GM12878 (cell line): Measurements from ENCODE around the gene IRF7.

Experiments used
- ASH2L ChIP-seq: fragments of 300-600, 200-600 bp; sonication (generic); IDR thresholded peaks from 2 replicates; pipeline ENCODE4 v1.6.1; 2017; ENCODE audit warnings: low read depth, mild to moderate bottlenecking, borderline replicate concordance
- BCL11A ChIP-seq: IDR thresholded peaks from 2 replicates; pipeline ENCODE4 v1.6.1; 2011; ENCODE audit warnings: low read depth, low read length
- ESRRA ChIP-seq: IDR thresholded peaks from 2 replicates; pipeline ENCODE4 v1.6.1; 2012; ENCODE audit warnings: mild to moderate bottlenecking, low read length, improper control_type of control experiment
- EZH2 ChIP-seq: IDR thresholded peaks from 2 replicates; pipeline ENCODE4 v1.6.1; 2012; ENCODE audit warnings: low read depth, mild to moderate bottlenecking, control low read depth, inconsistent platforms, low read length, borderline replicate concordance; ENCODE audit not compliant: control insufficient read depth
- HDAC2 ChIP-seq: fragments of 200-600 bp; sonication (generic); IDR thresholded peaks from 2 replicates; pipeline ENCODE4 v1.6.1; 2017
- MYC ChIP-seq: IDR thresholded peaks from 2 replicates; pipeline ENCODE4 v1.6.1; 2011; ENCODE audit warnings: mild to moderate bottlenecking, low read length, moderate library complexity, inconsistent platforms; ENCODE audit not compliant: insufficient read depth, insufficient replicate concordance, insufficient read length, severe bottlenecking
- POLR2A ChIP-seq: IDR thresholded peaks from 2 replicates; pipeline ENCODE4 v1.6.1; 2011; ENCODE audit warnings: low read depth, mild to moderate bottlenecking, low read length
- RFX5 ChIP-seq: IDR thresholded peaks from 2 replicates; pipeline ENCODE4 v1.6.1; 2011; ENCODE audit warnings: low read depth, low read length, improper control_type of control experiment
- SRF ChIP-seq, 2 experiments: IDR thresholded peaks; 2 replicates each; pipeline ENCODE4 v1.6.1; 2011; ENCODE audit warnings: low read depth in 2 of 2, low read length in 2 of 2, mild to moderate bottlenecking in 1 of 2, moderate library complexity in 1 of 2
- STAT3 ChIP-seq: IDR thresholded peaks from 2 replicates; pipeline ENCODE4 v1.6.1; 2011; ENCODE audit warnings: low read depth, low read length, improper control_type of control experiment
- TBL1XR1 ChIP-seq: IDR thresholded peaks from 2 replicates; pipeline ENCODE4 v1.6.1; 2012; ENCODE audit warnings: low read depth, low read length, improper control_type of control experiment
- TF ChIP-seq, protein P1 (sequence below): IDR thresholded peaks from 2 replicates; pipeline ENCODE4 v1.6.1; 2011; ENCODE audit warnings: mild to moderate bottlenecking, low read depth, low read length, moderate library complexity; ENCODE audit not compliant: insufficient replicate concordance
- TF ChIP-seq, protein P2 (sequence below): fragments of 450-650 bp; IDR thresholded peaks from 2 replicates; pipeline ENCODE4 v1.6.1; 2016; ENCODE audit warnings: mild to moderate bottlenecking
- TF ChIP-seq, protein P3 (sequence below), 3 experiments: IDR thresholded peaks in 2 of 3; conservative IDR thresholded peaks in 1 of 3; 2 replicates each; pipeline ENCODE4 v1.5.1; 2011; ENCODE audit warnings: low read depth in 3 of 3, low read length in 3 of 3, mild to moderate bottlenecking in 3 of 3, control low read depth in 2 of 3, moderate library complexity in 2 of 3, inconsistent platforms in 1 of 3, mixed read lengths in 1 of 3; ENCODE audit not compliant: control insufficient read depth in 2 of 3, insufficient read depth in 1 of 3; ENCODE audit errors: extremely low read depth in 1 of 3

DNA sequence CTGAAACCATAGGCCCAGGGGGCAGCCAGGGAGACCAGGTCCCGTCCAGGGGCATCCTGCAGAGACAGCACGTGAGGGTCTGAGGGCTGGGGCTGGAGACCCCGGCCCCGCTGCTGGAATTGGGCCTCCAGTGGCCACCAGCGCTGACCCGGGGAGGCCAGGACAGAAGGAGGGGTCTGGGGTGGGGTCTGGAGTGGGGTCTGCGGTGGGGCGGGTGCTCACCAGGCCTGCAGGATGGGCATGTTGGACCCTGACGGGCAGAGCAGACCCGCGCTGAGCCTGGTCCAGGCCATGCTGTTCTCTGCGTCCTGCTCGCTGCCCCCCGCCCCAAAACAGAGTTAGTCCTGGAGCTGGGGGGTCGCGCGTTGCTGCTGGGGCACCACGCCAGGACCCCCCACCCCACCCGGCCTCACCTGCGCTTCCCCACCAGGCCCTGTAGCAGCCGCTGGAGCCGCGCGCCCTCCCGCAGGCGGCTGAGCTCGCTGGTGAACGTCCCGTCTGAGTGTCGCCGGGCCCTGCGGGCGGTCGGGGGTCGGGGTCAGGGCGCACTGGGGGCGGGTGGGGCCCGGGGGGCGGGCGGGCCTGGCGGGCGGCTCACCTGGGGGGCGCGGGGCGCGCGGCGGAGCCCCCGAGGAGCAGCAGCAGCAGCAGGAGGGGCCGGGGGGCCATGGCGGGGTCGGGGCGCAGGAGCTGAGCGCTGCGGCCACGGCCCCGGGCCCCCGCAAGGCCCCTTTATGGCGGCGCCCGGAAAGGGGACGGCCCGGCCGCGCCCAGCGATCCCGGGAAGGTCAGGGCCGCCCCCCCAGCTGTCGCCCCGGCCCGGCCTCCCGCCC lies 10.9 kb upstream of the IRF7 start, which contains the start of gene SCT:
- no peak for TF ChIP-seq POLR2A
- no peak for TF ChIP-seq TBL1XR1
- TF ChIP-seq STAT3: no peak
- no peak for TF ChIP-seq RFX5
- TF ChIP-seq, protein P1, sequence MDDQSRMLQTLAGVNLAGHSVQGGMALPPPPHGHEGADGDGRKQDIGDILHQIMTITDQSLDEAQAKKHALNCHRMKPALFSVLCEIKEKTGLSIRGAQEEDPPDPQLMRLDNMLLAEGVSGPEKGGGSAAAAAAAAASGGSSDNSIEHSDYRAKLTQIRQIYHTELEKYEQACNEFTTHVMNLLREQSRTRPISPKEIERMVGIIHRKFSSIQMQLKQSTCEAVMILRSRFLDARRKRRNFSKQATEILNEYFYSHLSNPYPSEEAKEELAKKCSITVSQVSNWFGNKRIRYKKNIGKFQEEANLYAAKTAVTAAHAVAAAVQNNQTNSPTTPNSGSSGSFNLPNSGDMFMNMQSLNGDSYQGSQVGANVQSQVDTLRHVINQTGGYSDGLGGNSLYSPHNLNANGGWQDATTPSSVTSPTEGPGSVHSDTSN: no peak
- TF ChIP-seq, protein P2, sequence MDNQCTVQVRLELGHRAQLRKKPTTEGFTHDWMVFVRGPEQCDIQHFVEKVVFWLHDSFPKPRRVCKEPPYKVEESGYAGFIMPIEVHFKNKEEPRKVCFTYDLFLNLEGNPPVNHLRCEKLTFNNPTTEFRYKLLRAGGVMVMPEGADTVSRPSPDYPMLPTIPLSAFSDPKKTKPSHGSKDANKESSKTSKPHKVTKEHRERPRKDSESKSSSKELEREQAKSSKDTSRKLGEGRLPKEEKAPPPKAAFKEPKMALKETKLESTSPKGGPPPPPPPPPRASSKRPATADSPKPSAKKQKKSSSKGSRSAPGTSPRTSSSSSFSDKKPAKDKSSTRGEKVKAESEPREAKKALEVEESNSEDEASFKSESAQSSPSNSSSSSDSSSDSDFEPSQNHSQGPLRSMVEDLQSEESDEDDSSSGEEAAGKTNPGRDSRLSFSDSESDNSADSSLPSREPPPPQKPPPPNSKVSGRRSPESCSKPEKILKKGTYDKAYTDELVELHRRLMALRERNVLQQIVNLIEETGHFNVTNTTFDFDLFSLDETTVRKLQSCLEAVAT: no peak
- TF ChIP-seq MYC: no peak
- TF ChIP-seq, protein P3, sequence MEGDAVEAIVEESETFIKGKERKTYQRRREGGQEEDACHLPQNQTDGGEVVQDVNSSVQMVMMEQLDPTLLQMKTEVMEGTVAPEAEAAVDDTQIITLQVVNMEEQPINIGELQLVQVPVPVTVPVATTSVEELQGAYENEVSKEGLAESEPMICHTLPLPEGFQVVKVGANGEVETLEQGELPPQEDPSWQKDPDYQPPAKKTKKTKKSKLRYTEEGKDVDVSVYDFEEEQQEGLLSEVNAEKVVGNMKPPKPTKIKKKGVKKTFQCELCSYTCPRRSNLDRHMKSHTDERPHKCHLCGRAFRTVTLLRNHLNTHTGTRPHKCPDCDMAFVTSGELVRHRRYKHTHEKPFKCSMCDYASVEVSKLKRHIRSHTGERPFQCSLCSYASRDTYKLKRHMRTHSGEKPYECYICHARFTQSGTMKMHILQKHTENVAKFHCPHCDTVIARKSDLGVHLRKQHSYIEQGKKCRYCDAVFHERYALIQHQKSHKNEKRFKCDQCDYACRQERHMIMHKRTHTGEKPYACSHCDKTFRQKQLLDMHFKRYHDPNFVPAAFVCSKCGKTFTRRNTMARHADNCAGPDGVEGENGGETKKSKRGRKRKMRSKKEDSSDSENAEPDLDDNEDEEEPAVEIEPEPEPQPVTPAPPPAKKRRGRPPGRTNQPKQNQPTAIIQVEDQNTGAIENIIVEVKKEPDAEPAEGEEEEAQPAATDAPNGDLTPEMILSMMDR (IDR thresholded peaks at IDR 0.05 in 2 of 3, conservative IDR thresholded peaks at IDR 0.05 in 1 of 3; ENCODE audit: control insufficient read depth in 2 of 3, extremely low read depth in 1 of 3, insufficient read depth in 1 of 3, low read depth in 3 of 3, low read length in 3 of 3): no peak
- TF ChIP-seq ESRRA: no peak
- TF ChIP-seq EZH2: no peak
- TF ChIP-seq HDAC2: no peak
- TF ChIP-seq ASH2L: no peak
- no peak for TF ChIP-seq SRF (IDR thresholded peaks at IDR 0.05; ENCODE audit: low read depth in 2 of 2, low read length in 2 of 2)
- no peak for TF ChIP-seq BCL11A
